Progenitor cell of endocrine pancreas (in vitro differentiated cells): ENCODE data around the gene TNIP1. TPM values are rescaled to one million over a fixed set of nuclear protein-coding genes. Genes with fewer than 3 reads are reported as not detected.

ENCODE experiments used
- DNase-seq: peaks from one replicate; pipeline ENCODE4 v3.0.0; 2021; ENCODE audit warnings: low spot score; ENCODE audit not compliant: unreplicated experiment
- H3K27ac Mint-ChIP-seq: 2 replicates; pipeline ENCODE4 v1.8.0; 2021; ENCODE audit warnings: mild to moderate bottlenecking, moderate library complexity, mixed read lengths
- H3K27me3 Mint-ChIP-seq: 2 replicates; pipeline ENCODE4 v1.8.0; 2021; ENCODE audit warnings: mixed read lengths
- H3K36me3 Mint-ChIP-seq: 2 replicates; pipeline ENCODE4 v1.8.0; 2022; ENCODE audit warnings: mixed read lengths; ENCODE audit not compliant: insufficient read depth
- H3K4me1 Mint-ChIP-seq: 2 replicates; pipeline ENCODE4 v1.8.0; 2021; ENCODE audit warnings: low read depth, mixed read lengths
- H3K4me3 Mint-ChIP-seq: 2 replicates; pipeline ENCODE4 v1.8.0; 2021; ENCODE audit warnings: low read depth, mild to moderate bottlenecking, moderate library complexity, mixed read lengths
- H3K9me3 Mint-ChIP-seq: 2 replicates; pipeline ENCODE4 v1.8.0; 2021; ENCODE audit warnings: low read depth, mixed read lengths
- total RNA-seq: library from RNA; stranded (reverse); gene quantifications from 2 replicates; pipeline ENCODE4 v1.2.1, GENCODE V29; 2021
- TF ChIP-seq, protein P1 (sequence below): fragments of 200-600 bp; sonication (generic); IDR thresholded peaks from one replicate; pipeline ENCODE4 v1.5.0; 2021; ENCODE audit warnings: antibody characterized with exemption, mild to moderate bottlenecking; ENCODE audit not compliant: unreplicated experiment

Gene TNIP1
- total RNA-seq, 1 donor from 2014 or later = 55.0 TPM

- Mint-ChIP-seq H3K27me3 (no peaks in the 10 kb centered on the region), H3K4me3 (no peak overlapping the region), H3K27ac (no peak overlapping the region), H3K36me3 (peaks cover 2% of the 10 kb centered on the region), H3K4me1 (peaks cover 2% of the 10 kb centered on the region), H3K9me3 (no peaks in the 10 kb centered on the region)
- TF ChIP-seq, protein P1, sequence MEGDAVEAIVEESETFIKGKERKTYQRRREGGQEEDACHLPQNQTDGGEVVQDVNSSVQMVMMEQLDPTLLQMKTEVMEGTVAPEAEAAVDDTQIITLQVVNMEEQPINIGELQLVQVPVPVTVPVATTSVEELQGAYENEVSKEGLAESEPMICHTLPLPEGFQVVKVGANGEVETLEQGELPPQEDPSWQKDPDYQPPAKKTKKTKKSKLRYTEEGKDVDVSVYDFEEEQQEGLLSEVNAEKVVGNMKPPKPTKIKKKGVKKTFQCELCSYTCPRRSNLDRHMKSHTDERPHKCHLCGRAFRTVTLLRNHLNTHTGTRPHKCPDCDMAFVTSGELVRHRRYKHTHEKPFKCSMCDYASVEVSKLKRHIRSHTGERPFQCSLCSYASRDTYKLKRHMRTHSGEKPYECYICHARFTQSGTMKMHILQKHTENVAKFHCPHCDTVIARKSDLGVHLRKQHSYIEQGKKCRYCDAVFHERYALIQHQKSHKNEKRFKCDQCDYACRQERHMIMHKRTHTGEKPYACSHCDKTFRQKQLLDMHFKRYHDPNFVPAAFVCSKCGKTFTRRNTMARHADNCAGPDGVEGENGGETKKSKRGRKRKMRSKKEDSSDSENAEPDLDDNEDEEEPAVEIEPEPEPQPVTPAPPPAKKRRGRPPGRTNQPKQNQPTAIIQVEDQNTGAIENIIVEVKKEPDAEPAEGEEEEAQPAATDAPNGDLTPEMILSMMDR = no peak
- no peak for DNase-seq
Measured at GRCh38 chr5:151125421-151125820, 44.6 kb upstream of the TNIP1 start.

DNA sequence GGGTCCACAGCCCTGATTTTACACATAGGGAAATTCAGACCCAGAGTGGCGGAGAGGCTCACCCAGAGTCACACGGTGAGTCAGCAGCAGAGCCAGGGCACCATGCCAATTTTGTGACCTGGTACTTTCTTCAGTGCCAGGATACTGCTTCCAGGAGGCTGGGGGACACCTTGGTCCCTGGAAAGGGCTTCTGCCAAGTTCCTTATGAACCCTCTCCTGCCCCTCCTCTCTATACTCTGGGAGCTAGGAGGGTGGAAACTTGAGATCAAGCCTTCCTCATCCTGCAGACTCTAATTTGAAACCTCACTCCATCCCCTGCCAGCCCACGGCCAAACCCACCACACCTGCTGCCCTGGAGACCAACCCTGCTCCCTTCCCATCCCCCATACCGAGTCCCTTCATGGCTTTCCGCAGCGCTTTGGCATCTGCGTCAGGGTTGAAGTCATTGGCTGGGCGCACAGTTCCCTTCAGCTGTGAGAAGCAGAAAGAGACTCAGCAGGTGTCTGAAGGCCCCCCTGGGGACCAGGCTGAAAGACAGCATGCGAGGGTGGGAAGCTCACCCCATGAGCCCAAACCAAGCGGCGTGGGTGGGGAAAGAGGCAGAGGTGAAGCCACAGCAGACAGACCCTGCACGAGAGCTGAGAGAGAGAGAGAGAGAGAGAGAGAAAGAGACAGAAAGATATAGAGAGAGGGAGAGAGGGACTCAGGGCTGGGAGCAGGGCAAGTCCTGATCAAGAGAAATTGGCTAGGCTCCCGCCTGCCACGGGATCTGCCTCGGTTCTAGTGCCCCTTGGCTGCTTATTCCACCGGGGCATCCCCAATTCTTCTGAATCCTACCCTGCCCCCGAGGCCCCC lies 43.3 kb upstream of the TNIP1 start:
- TF ChIP-seq, protein P1 = no peak
- H3K27ac Mint-ChIP-seq = no peak overlapping the region
- no peak for DNase-seq
- no peaks in the 10 kb centered on the region for H3K27me3 Mint-ChIP-seq
- H3K4me3 Mint-ChIP-seq = no peak overlapping the region
- no peaks in the 10 kb centered on the region for H3K9me3 Mint-ChIP-seq
- H3K4me1 Mint-ChIP-seq = peaks cover 2% of the 10 kb centered on the region
- H3K36me3 Mint-ChIP-seq = peaks cover 2% of the 10 kb centered on the region

GRCh38 chr5:151122828-151123227 lies 42.0 kb upstream of the TNIP1 start:
- peaks cover 2% of the 10 kb centered on the region for H3K4me1 Mint-ChIP-seq
- TF ChIP-seq, protein P1 = no peak
- peaks cover 2% of the 10 kb centered on the region for H3K36me3 Mint-ChIP-seq
- H3K27me3 Mint-ChIP-seq = no peaks in the 10 kb centered on the region
- DNase-seq = no peak
- no peak overlapping the region for H3K4me3 Mint-ChIP-seq
- no peak overlapping the region for H3K27ac Mint-ChIP-seq
- H3K9me3 Mint-ChIP-seq = no peaks in the 10 kb centered on the region

DNA sequence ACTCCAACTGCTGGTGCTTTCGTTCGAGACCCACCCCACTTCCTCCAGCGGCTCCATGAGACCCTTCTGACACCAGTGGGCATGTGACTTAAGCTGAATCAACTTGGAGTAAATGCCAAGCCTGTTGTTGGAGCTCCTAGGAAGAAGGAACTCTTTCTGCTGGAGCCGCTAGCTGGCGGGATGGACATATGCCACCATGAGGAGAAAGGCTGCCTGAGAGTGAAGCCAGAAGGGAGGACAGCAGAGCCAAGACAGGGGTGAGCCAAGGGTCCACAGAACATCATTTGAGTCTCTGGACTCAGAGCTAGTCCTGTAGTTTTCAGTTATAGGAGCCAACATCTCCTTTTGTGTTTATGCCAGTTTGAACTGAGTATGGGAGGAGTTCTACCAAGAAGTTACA lies 40.8 kb upstream of the TNIP1 start:
- Mint-ChIP-seq H3K36me3 (peaks cover 2% of the 10 kb centered on the region), H3K27ac (no peak overlapping the region), H3K4me1 (peaks cover 2% of the 10 kb centered on the region), H3K9me3 (no peaks in the 10 kb centered on the region), H3K27me3 (no peaks in the 10 kb centered on the region), H3K4me3 (no peak overlapping the region)
- TF ChIP-seq, protein P1 = no peak
- no peak for DNase-seq

DNA sequence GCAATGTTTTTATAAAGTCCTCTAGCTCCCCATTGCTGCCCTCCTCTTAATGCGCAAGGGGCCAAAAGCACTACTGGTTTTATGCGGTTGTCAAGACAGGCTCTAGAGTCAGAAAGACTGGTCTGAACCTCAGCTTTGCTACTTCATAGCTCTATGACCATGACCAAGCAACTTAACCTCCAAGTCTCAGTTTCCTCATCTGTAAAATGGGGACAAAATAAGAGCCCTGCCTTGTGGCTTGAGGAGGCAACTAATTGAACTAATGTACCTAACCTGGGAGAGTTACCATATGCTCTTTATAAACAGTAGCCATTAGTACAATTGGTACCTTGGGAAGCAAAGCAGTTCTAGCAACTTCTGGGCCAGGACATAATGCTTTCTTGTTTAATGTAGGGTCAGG lies 40.3 kb upstream of the TNIP1 start:
- H3K36me3 Mint-ChIP-seq = peaks cover 2% of the 10 kb centered on the region
- no peak for DNase-seq

More for the DNA sequence above, 40.3 kb upstream of the TNIP1 start:
- Mint-ChIP-seq H3K4me1 (peaks cover under 1% of the 10 kb centered on the region), H3K4me3 (no peak overlapping the region), H3K9me3 (no peaks in the 10 kb centered on the region), H3K27me3 (no peaks in the 10 kb centered on the region), H3K27ac (no peak overlapping the region)
- TF ChIP-seq, protein P1 = no peak
